Measurements from ENCODE around the gene VPS29.

- TF ChIP-seq CTCF (IDR thresholded peaks at IDR 0.05) = no peak
- TF ChIP-seq EZH2 (IDR thresholded peaks at IDR 0.05; ENCODE audit: borderline replicate concordance, insufficient read depth, low read depth, low read length, poor library complexity, severe bottlenecking) = no peak
These were observed 45.2 kb upstream of the VPS29 start for GRCh38 chr12:110547090-110547489.

Data from B cell (primary cell).